ENCODE data around the gene TFAP2D.

TFAP2D gene

GRCh38 chr6:50819904-50820868 is 106.9 kb downstream of the TFAP2D start:
- no peak for DNase-seq

GRCh38 chr6:50820869-50821264 is 107.5 kb downstream of the TFAP2D start:
- DNase-seq = no peak

GRCh38 chr6:50821441-50822077 is 108.2 kb downstream of the TFAP2D start:
- DNase-seq = no peak

- no peak for DNase-seq
These were observed 108.8 kb downstream of the TFAP2D start for GRCh38 chr6:50822078-50822476.

All from DMS 273 treated with DMSO at 0.1 percent for 48 hours (cell line).